ENCODE results near the gene GNB3.
"Not testable (repeated sequence)": the region's sequence is repeated elsewhere in the genome, so short reads cannot be mapped to it uniquely, and the experiment has no call there.

The GNB3 gene

DNA sequence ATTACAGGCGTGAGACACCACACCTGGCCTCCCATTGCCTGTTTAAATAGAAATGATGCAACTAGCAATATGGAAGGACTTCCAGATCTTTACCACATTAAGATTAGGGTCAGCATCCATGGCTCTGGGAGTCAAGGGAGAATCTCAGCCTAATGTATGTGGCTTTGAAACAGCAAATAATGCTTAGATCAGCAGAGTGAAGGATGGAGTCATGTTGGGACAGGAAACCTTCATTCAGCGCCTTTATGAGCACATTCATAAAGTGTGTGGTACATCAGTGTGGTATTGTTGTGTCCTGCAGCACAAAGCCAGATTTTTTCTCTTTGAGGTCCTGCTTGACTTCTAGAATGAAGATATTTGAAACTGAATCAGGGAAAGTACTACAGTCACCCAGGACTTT lies 47.6 kb downstream of the GNB3 start:
- DNase-seq (ENCODE audit: low read depth), result no peak
- TF ChIP-seq, protein P1, sequence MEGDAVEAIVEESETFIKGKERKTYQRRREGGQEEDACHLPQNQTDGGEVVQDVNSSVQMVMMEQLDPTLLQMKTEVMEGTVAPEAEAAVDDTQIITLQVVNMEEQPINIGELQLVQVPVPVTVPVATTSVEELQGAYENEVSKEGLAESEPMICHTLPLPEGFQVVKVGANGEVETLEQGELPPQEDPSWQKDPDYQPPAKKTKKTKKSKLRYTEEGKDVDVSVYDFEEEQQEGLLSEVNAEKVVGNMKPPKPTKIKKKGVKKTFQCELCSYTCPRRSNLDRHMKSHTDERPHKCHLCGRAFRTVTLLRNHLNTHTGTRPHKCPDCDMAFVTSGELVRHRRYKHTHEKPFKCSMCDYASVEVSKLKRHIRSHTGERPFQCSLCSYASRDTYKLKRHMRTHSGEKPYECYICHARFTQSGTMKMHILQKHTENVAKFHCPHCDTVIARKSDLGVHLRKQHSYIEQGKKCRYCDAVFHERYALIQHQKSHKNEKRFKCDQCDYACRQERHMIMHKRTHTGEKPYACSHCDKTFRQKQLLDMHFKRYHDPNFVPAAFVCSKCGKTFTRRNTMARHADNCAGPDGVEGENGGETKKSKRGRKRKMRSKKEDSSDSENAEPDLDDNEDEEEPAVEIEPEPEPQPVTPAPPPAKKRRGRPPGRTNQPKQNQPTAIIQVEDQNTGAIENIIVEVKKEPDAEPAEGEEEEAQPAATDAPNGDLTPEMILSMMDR (IDR thresholded peaks at IDR 0.05; ENCODE audit: control insufficient read depth, insufficient read depth, low read depth, low read length, missing control alignments), result no peak
- H3K4me3 ChIP-seq (ENCODE audit: control insufficient read depth, low read depth, low read length), result no peak overlapping the region

DNA sequence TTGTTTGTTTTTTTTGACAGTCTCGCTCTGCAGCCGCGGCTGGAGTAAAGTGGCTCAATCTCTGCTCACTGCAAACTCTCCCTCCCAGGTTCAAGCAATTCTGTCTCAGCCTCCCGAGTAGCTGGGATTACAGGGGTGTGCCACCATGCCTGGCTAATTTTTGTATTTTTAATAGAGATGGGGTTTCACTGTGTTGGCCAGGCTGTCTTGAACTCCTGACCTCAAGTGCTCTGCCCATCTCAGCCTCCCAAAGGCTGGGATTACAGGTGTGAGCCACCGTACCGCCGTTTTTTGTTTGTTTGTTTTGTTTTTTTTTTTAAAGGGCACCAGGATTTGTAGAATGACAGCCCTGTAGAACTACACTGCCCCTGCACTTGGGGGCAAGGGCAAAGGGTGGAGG lies 48.1 kb downstream of the GNB3 start:
- not testable (repeated sequence) for H3K4me3 ChIP-seq (ENCODE audit: control insufficient read depth, low read depth, low read length); DNase-seq (ENCODE audit: low read depth)

DNA sequence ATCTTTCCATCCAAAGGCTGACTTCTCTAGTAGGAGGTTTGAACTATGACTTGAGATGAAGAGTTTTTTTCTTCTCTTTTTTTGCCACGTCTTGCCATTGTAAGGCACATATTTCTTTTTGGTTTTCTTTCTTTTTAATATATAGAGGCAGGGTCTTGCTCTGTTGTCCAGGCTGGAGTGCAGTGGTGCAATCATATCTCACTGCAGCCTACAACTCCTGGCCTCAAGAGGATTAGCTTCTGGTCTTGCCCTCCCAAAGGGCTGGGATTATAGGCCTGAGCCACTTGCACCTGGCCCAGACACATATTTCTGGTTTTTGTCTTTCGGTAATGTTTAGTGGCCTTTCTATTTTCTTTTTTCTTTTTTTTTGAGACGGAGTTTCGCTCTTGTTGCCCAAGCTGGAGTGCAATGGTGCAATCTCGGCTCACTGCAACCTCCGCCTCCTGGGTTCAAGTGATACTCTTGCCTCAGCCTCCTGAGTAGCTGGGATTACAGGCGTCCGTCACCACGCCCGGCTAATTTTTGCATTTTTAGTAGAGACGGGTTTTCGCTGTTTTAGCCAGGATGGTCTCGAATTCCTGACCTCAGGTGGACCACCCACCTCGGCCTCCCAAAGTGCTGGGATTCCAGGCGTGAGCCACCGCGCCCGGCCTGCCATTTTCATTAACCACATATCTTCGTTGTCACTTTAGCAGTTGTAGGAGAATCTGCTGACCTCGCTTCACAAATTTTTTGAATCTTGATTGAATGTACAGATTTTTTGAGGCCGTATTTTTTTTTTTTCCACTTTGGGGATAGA lies 49.2 kb downstream of the GNB3 start:
- DNase-seq (ENCODE audit: low read depth); H3K4me3 ChIP-seq (ENCODE audit: control insufficient read depth, low read depth, low read length): not testable (repeated sequence)

DNA sequence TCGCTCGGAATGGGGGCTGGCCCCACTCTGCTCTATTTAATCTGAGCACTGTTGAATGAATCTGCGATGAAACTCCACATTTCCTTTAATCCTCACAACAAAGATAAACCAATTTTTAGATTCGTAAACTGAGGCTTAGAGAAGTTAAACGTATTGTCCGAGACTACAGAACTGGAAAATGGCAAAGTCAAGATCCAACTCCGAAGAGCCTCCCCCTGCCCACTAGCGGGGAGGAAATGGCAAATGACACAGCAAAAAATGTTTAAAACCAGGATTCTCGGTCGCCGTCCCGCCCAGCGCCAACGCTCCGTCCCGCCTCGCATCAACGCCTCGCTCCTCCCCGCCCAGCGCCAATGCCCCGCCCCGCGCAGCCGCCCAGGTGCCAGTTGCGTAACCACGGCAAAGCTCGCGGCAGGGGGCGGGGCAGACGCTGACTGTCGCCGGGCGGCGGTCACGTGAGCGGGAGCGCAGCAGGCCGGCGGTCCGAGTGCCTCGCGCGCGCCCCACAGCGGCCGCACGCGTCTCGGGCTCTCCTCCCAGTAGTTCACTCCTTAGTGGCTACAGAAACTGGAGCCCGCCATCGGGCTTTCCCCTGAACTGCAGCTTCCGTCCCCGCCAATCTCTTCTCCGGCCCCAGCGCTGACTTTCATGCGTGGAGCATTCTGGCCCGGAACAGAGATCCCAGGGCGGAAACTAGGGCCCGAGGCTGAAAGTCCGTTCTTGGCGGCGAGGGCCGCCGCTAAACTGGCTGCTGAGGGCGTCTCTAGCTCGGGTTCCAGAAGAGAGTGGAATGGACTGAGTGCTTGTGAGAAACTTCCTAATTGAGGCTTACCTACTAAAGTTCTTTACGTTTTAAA lies 50.3 kb downstream of the GNB3 start:
- peak; percentile 68 for DNase-seq (ENCODE audit: low read depth)
- TF ChIP-seq, protein P1 (IDR thresholded peaks at IDR 0.05; ENCODE audit: control insufficient read depth, insufficient read depth, low read depth, low read length, missing control alignments), result peak; percentile 65
- H3K4me3 ChIP-seq (ENCODE audit: control insufficient read depth, low read depth, low read length), result peak overlapping the region; percentile 35

DNA sequence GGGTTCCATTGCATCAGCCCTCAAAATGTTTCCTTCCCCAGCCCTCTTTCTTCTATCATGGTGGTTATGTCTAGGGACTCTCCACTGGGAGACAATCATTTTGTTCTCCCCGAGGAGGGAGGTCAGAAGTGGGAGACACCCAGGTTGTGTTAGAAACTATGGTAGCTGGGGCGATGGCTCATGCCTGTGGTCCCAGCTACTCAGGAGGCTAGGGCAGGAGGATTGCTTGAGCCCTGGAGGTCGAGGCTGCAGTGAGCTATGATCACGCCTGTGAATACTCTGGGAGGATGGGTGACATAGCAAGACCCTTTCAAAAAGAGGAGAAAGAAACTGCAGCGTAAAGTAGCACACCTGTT lies 50.9 kb downstream of the GNB3 start:
- TF ChIP-seq, protein P1 (IDR thresholded peaks at IDR 0.05; ENCODE audit: control insufficient read depth, insufficient read depth, low read depth, low read length, missing control alignments), result no peak
- H3K4me3 ChIP-seq (ENCODE audit: control insufficient read depth, low read depth, low read length), result peak overlapping the region; percentile 35
- no peak for DNase-seq (ENCODE audit: low read depth)

DNA sequence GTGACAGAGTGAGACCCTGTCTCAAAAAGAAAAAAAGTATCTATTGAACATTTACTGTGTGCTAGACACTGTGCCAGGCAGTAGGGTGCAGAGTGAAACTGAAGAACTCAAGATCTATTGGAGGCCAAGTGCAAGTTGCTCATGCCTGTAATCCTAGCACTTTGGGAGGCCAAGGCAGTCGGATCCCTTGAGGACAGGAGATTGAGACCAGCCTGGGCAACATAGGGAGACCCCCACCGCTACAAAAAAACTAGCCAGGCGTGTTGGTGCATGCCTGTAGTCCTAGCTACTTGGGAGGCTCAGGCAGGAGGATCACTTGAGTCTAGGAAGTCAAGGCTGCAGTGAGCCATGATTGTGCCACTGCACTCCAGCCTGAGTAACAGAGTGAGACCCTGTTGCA lies 52.0 kb downstream of the GNB3 start:
- not testable (repeated sequence) for DNase-seq (ENCODE audit: low read depth); H3K4me3 ChIP-seq (ENCODE audit: control insufficient read depth, low read depth, low read length)

DNA sequence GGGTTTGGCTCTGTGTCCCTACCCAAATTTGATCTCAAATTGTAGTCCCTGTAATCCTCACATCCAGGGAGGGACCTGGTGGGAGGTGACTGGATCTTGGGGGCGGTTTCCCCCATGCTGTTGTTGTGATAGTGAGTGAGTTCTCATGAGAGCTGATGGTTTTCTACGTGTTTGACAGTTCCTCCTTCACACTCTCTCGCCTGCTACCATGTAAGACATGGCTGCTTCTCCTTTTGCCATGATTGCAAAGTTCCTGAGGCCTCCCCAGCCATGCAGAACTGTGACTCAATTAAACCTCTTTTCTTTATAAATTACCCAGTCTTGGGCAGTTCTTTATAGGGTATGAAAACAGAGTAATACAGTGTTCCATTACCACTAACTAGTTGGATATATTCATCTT lies 53.6 kb downstream of the GNB3 start:
- H3K4me3 ChIP-seq (ENCODE audit: control insufficient read depth, low read depth, low read length), result no peak overlapping the region
- TF ChIP-seq, protein P1 (IDR thresholded peaks at IDR 0.05; ENCODE audit: control insufficient read depth, insufficient read depth, low read depth, low read length, missing control alignments), result no peak
- no peak for DNase-seq (ENCODE audit: low read depth)

All from AG09309 (cell line).